ENCODE results near the gene MUC12.
"Not testable (repeated sequence)": the region's sequence is repeated elsewhere in the genome, so short reads cannot be mapped to it uniquely, and the experiment has no call there.

MUC12 gene

DNA sequence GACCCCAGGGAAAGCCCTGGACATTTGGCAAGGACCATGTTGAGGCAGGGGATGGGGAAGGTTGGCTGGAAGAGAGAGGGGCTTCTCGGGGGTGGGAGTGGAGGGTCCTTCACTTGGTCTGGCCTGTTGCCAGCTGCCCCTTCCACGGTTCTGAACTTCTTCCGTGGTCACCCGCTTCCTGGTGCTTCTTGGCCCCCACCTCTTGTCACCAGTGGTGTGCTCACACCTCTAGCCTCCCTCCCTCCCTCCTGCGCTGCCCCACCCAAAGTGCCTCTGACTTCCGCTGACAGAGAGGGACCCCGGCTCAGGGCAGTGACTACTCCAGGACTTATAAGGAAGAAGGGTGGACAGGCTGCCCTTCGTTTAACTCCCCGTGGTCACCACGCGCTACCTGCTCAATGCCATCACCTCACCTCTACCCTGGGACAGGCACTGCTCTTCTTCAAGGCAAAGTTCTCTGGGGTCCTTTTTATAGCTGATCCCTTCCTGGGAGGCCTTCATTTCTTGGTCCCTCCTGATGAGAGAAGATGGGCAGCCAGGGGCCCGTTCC, at the start of gene MUC12:
MUC12 (plus strand) TSS at position 500 of the 550 bp plus-strand sequence. CDS start 58 bp downstream, outside the sequence.
- DNase-seq (ENCODE audit: low read depth, low spot score): no peak

GRCh38 chr7:100919779-100920437, 49.5 kb upstream of the MUC12 start:
- not testable (repeated sequence) for DNase-seq (ENCODE audit: low read depth, low spot score)

GRCh38 chr7:100921039-100921438, 48.3 kb upstream of the MUC12 start:
- no peak for DNase-seq (ENCODE audit: low read depth, low spot score)

GRCh38 chr7:100923616-100924015, 45.7 kb upstream of the MUC12 start:
- not testable (repeated sequence) for DNase-seq (ENCODE audit: low read depth, low spot score)

DNA sequence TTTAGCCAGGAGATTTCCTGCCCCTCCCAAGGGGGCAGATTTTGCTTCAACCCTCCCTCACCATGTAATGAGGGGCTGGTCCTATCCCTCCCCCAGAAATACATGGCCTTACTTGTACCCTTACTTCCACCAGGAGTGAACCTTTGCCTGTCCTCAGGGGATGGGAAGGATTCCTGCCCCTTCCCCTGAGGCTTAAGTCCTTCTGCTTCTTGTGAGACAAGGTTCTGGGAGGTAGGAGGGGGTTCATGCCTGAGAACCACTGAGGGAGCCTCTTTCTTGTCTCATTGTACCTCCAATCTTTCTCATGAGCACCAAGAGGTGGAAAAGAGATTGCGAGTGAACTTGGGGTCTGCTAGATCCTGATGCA, 39.6 kb upstream of the MUC12 start:
- DNase-seq (ENCODE audit: low read depth, low spot score): no peak

GRCh38 chr7:100933734-100934133, 35.6 kb upstream of the MUC12 start:
- no peak for DNase-seq (ENCODE audit: low read depth, low spot score)

- not testable (repeated sequence) for DNase-seq (ENCODE audit: low read depth, low spot score)
Measured at GRCh38 chr7:100935381-100935780, 34.0 kb upstream of the MUC12 start.

GRCh38 chr7:100936167-100936566, 33.2 kb upstream of the MUC12 start:
- not testable (repeated sequence) for DNase-seq (ENCODE audit: low read depth, low spot score)

DNA sequence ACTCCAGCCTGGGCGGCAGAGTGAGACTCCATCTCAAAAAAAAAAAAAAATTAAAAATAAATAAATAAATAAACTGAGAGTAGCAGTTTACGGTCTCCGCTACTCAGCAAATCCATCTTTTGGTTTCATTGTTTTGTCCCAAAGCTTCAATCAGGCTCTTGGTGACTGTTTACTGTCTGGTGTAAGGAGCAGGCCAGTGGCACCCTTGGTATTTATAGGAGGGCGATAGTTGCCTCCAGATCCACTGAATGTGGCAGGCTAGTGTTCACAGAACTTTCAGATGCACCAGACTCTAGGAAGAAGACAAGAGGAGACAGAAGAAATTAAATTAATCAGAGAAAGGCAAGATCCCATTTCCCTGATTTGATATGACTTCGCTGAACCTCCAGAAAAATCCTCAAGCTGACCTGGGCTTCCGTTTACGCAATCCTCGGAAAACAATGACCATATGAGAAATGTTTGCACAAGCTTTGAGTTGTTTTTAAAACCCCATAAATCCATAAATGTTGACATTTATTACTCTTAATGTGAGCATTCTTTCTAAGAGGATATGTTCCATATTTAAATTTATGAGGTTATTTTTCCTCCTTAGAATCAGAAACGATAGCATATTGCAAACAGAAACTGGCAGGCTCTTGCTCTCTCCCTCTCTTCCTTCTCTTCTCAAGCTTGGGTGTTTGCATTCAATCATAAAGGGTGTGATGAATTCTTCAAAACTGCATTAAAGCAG, 27.2 kb upstream of the MUC12 start:
- DNase-seq (ENCODE audit: low read depth, low spot score): no peak

- no peak for DNase-seq (ENCODE audit: low read depth, low spot score)
Measured at GRCh38 chr7:100943693-100944092, 25.7 kb upstream of the MUC12 start.

DNA sequence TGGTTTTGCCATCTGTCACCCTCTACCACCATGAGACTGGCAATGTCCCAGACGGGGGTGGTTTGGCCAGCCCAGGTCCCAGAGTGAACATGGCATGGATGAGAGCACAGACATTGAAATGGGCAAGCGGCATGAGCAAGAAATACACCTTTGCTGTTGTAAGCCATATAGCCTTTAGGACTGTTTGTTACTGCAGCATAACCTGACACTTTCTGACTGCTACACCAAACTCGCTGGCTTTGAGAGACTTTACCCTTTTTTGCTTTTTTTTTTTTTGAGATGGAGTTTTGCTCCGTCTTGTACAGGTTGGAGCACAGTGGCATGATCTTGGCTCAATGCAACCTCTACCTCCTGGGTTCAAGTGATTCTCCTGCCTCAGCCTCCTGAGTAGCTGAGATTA, 25.2 kb upstream of the MUC12 start:
- DNase-seq (ENCODE audit: low read depth, low spot score): no peak

GRCh38 chr7:100946111-100946510, 23.3 kb upstream of the MUC12 start:
- no peak for DNase-seq (ENCODE audit: low read depth, low spot score)

GRCh38 chr7:100946766-100947365, 22.5 kb upstream of the MUC12 start:
- no peak for DNase-seq (ENCODE audit: low read depth, low spot score)

GRCh38 chr7:100947792-100948191, 21.6 kb upstream of the MUC12 start:
- no peak for DNase-seq (ENCODE audit: low read depth, low spot score)

- no peak for DNase-seq (ENCODE audit: low read depth, low spot score)
Measured at GRCh38 chr7:100949227-100949932, 20.0 kb upstream of the MUC12 start, which contains the start of gene MUC3A. Gene MUC3A, plus strand, starts transcription at chr7:100949534. Its CDS starts 91 bp downstream, at chr7:100949625.

DNA sequence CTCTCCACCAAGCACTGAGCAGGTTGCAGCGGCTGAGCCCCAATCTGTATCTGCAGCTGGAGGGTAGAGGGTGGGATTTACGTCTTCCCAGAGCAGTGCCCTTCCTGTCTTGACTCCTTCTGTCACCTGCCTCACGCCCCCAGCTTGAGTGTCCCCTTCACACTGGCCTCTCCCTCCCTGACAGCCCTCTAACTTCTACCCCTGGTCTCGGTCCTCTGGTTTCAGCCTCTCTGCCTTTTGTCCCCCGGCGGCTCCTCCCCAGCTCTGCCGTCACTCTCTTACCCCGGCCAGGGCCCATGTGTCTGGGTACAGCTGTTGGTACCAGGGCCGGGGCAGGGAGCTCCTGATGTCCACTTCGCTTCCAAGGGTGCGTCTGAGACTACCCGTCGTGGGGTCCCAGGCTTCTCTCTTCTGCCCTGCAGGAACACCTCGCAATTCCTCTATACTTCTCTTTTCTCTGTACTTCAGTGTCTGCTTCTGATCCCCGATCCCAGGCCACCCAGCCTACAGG, 19.4 kb upstream of the MUC12 start:
- no peak for DNase-seq (ENCODE audit: low read depth, low spot score)

DNA sequence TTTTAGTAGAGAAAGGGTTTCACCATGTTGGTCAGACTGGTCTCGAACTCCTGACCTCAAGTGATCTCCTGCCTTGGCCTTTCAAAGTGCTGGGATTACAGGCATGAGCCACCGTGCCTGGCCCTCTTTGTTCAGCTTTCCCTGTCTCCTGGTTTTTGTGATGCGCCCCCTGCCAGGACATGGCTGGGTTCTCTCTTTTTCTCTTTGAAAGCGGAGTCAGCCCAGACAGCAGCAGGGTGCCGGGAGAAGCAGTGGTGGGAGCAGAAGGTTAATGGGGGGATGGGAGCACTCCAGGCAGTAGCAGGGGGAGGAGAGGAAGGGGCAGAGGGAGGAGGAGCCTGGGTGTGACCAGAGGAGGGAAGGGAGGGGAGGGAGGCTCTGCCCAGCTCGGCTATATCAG, 18.2 kb upstream of the MUC12 start:
- DNase-seq (ENCODE audit: low read depth, low spot score): peak; percentile 96

GRCh38 chr7:100951888-100952560, 17.3 kb upstream of the MUC12 start:
- no peak for DNase-seq (ENCODE audit: low read depth, low spot score)

DNA sequence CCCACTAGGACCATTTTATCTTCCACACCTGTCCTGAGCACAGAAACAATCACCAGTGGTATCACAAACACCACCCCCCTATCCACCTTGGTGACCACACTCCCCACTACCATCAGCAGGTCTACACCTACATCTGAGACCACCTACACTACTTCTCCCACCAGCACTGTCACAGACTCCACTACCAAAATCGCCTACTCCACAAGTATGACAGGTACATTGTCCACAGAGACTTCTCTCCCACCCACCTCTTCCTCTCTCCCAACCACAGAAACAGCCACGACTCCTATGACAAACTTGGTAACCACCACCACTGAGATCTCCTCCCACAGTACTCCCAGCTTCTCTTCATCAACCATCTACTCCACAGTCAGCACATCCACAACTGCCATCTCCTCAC, 16.7 kb upstream of the MUC12 start:
- DNase-seq (ENCODE audit: low read depth, low spot score): no peak

GRCh38 chr7:100957832-100958421, 11.4 kb upstream of the MUC12 start:
- no peak for DNase-seq (ENCODE audit: low read depth, low spot score)

- no peak for DNase-seq (ENCODE audit: low read depth, low spot score)
Measured at GRCh38 chr7:100959894-100960293, 9.5 kb upstream of the MUC12 start.
